Heart left ventricle (tissue), 13 donors: ENCODE measurements around the gene KLF7.

ENCODE experiments used
- POLR2A ChIP-seq, 2 donors: fragments of 450-650 bp; IDR thresholded peaks; one replicate each; pipeline ENCODE4 v1.6.1; 2017; ENCODE audit warnings: antibody characterized with exemption in 2 of 2, mild to moderate bottlenecking in 2 of 2, moderate library complexity in 2 of 2
- TF ChIP-seq, protein P1 (sequence below), 12 donors: fragments of 200-600 bp; sonication (generic) in 4 of 12; IDR thresholded peaks; one replicate each; pipeline versions ENCODE4 v1.5.0 to v1.8.0; 2018 to 2022; ENCODE audit warnings: antibody characterized with exemption in 12 of 12, mild to moderate bottlenecking in 5 of 12
- donor health status: ischemic (EF 13 %, LVEDD 7.1; RV severe dilation, severe dysfunction).
- donor health status: DM: no; HTN: yes; CAD: no.
- donor health status: DM: no; HTN: no; CAD: no.
- donor health status: ischemic (EF 25% LVEDD 6.9; RV normal size, moderate dysfunction).
- donor health status: ischemic (EF 25% LVEDD 5.7; RV mildly dilated, moderate dysfunction).
- donor health status: ischemic (EF 35%, LVEDD 5.7; RV mildly dilated, moderate dysfunction).
- donor health status: nonischemic (EF 11% LVEDD 7.7; RV severe dilation, severe dysfunction).
- donor health status: DM: yes; HTN: yes; CAD: no.
- donor health status: PGD.
- donor health status: ischemic (EF 29% LVEDD 5.4; RV normal size, mild dysfunction).
- donor health status: nonischemic (EF 23%, LVEDD 6.1; RV moderate dilation, normal function).

DNA sequence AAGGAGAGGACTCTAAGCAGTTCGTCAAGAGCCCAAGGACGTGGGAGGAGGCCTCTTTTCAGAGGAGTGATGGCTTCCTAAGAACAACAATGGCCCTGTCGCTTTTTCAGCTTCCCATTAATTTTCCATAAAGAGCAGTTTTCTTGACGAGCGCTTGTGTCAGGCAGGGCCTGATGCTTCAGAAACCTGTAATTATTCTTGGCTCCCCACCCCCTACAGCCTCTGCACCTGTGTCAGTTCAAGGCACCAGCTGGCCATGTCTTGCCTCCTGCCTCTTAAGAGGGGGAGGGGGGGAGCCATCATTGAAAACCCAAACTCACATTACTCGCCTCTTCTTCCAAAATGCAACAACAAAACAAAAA is 32.3 kb downstream of the KLF7 start:
- no peak for TF ChIP-seq POLR2A (IDR thresholded peaks at IDR 0.05)
- TF ChIP-seq, protein P1, sequence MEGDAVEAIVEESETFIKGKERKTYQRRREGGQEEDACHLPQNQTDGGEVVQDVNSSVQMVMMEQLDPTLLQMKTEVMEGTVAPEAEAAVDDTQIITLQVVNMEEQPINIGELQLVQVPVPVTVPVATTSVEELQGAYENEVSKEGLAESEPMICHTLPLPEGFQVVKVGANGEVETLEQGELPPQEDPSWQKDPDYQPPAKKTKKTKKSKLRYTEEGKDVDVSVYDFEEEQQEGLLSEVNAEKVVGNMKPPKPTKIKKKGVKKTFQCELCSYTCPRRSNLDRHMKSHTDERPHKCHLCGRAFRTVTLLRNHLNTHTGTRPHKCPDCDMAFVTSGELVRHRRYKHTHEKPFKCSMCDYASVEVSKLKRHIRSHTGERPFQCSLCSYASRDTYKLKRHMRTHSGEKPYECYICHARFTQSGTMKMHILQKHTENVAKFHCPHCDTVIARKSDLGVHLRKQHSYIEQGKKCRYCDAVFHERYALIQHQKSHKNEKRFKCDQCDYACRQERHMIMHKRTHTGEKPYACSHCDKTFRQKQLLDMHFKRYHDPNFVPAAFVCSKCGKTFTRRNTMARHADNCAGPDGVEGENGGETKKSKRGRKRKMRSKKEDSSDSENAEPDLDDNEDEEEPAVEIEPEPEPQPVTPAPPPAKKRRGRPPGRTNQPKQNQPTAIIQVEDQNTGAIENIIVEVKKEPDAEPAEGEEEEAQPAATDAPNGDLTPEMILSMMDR (IDR thresholded peaks at IDR 0.05): no peak
